OCI-LY1 (cell line): Measurements from ENCODE around the gene CGB5.

ENCODE experiments used
- EZH2 ChIP-seq: fragments of 200-600 bp; sonication (generic), shearing (Covaris generic); IDR thresholded peaks from 2 replicates; pipeline ENCODE4 v1.8.0; 2017; ENCODE audit warnings: borderline replicate concordance, mixed run types, mild to moderate bottlenecking, antibody characterized with exemption, low read length, moderate library complexity, mixed read lengths
- TF ChIP-seq, protein P1 (sequence below): fragments of 200-600 bp; sonication (generic), shearing (Covaris generic); IDR thresholded peaks from 2 replicates; pipeline ENCODE4 v1.5.1; 2017; ENCODE audit warnings: mild to moderate bottlenecking, antibody characterized with exemption, low read length, moderate library complexity, mixed read lengths

DNA sequence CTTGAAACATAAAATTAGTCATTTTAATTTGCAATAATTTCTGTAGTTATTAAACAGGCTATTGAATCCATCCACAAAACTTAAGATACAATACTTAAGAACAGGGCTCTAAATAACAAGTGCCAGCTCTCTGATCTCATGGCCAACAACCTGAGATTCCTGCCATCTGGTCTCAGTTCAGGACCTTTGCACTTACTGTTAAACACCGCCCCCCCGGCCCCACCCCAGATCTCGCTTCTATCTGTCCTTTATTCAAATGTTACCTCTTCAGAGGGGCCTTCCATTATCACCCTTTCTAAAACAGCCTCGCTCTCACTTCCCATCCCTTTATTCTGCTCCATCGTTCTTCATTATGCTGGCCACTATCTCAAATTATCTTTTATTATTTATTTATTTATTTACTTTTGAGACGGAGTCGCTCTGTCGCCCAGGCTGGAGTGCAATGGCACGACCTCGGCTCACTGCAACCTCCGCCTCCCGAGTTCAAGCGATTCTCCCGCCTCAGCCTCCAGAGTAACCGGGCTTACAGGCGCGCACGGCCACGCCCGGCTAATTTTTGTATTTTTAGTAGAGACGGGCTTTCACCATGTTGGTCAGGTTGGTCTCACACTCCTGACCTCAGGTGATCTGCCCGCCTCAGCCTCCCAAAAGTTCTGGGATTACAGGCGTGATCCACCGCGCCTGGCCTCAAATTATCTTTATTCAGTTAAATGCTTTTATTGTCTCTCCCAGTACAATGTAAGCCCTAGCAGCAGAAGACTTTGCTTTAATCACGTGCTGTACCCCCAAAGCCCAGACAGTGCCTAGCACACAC lies 40.8 kb downstream of the CGB5 start:
- TF ChIP-seq, protein P1, sequence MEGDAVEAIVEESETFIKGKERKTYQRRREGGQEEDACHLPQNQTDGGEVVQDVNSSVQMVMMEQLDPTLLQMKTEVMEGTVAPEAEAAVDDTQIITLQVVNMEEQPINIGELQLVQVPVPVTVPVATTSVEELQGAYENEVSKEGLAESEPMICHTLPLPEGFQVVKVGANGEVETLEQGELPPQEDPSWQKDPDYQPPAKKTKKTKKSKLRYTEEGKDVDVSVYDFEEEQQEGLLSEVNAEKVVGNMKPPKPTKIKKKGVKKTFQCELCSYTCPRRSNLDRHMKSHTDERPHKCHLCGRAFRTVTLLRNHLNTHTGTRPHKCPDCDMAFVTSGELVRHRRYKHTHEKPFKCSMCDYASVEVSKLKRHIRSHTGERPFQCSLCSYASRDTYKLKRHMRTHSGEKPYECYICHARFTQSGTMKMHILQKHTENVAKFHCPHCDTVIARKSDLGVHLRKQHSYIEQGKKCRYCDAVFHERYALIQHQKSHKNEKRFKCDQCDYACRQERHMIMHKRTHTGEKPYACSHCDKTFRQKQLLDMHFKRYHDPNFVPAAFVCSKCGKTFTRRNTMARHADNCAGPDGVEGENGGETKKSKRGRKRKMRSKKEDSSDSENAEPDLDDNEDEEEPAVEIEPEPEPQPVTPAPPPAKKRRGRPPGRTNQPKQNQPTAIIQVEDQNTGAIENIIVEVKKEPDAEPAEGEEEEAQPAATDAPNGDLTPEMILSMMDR, result no peak
- TF ChIP-seq EZH2, result no peak
